LNCaP clone FGC (cell line): ENCODE results near the gene ANO2.

Source experiments
- DNase-seq: peaks from one replicate; pipeline ENCODE4 v3.0.0-alpha.2; 2011; ENCODE audit warnings: low read depth
- H3K4me3 ChIP-seq: 2 replicates; pipeline ENCODE4 v1.5.1; 2011; ENCODE audit warnings: mild to moderate bottlenecking, low read depth, low read length, control low read depth
- TF ChIP-seq, protein P1 (sequence below): IDR thresholded peaks from 2 replicates; pipeline ENCODE4 v1.5.1; 2012; ENCODE audit warnings: mild to moderate bottlenecking; ENCODE audit not compliant: control insufficient read depth, insufficient read depth; ENCODE audit errors: extremely low read depth

ANO2 gene

DNA sequence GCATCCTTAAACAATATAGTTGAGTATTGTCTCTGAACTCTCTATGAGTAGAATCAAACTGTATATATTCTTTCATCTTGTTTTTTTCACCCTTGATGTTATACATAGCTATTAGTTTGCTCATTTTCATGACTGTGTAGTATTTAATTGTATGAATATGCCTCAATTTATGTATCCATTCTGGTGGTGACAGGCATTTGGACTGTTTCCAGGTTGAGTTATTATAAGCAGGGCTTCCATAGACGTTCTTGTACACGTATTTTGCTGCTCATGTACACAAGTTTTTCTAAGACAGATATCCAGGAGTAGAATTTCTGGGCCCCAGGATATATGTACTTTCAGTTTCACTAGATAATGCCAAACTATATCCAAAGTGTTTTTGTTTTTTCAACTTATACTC, 301.8 kb downstream of the ANO2 start:
- TF ChIP-seq, protein P1, sequence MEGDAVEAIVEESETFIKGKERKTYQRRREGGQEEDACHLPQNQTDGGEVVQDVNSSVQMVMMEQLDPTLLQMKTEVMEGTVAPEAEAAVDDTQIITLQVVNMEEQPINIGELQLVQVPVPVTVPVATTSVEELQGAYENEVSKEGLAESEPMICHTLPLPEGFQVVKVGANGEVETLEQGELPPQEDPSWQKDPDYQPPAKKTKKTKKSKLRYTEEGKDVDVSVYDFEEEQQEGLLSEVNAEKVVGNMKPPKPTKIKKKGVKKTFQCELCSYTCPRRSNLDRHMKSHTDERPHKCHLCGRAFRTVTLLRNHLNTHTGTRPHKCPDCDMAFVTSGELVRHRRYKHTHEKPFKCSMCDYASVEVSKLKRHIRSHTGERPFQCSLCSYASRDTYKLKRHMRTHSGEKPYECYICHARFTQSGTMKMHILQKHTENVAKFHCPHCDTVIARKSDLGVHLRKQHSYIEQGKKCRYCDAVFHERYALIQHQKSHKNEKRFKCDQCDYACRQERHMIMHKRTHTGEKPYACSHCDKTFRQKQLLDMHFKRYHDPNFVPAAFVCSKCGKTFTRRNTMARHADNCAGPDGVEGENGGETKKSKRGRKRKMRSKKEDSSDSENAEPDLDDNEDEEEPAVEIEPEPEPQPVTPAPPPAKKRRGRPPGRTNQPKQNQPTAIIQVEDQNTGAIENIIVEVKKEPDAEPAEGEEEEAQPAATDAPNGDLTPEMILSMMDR, result no peak
- no peak for DNase-seq
- no peak overlapping the region for H3K4me3 ChIP-seq

DNA sequence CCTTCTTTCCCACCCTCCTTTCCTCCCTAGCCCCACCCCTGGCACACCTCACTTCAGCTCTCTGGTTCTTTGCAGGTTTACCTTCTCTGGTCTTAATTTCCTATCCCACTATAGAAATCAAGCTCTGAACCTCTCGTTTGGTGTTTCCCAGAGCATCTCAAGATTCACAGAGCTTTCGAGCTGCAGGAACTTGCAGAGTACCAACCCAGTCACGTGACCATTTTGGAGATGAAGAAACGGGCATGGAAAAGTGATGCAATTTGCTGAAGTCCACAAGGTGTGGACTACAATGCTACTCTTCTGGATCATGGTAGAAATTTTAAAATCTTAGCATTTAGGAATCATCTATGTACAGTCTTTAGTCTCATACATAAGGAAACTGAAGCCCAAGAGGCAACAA, 307.4 kb downstream of the ANO2 start:
- DNase-seq, result no peak
- no peak overlapping the region for H3K4me3 ChIP-seq
- TF ChIP-seq, protein P1, result no peak

DNA sequence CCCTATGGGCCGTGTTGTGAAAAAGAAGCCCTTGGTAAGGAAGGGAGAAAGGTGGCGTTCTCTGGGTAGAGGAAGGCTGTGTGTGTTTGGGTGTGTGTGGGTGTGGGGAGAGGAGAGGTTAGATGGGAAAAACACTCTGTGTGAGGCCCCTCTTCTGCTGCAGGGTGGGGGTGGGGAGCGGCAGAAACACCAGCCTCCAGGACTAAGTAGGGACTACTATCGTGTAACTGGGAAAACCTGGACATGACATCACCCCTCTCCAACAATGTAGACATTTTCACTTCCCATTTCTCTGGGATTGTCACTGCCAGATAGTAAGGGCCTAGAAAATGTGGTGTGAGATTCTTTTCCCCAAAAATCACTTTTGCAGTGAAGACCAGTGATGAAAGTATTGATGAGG, 308.2 kb downstream of the ANO2 start:
- DNase-seq, result no peak
- no peak overlapping the region for H3K4me3 ChIP-seq
- TF ChIP-seq, protein P1, result no peak

GRCh38 chr12:5633106-5633505, 312.0 kb downstream of the ANO2 start:
- H3K4me3 ChIP-seq, result no peak overlapping the region
- TF ChIP-seq, protein P1, result no peak
- DNase-seq, result no peak

GRCh38 chr12:5632453-5632852, 312.6 kb downstream of the ANO2 start:
- DNase-seq, result no peak
- H3K4me3 ChIP-seq, result no peak overlapping the region
- TF ChIP-seq, protein P1, result no peak

- TF ChIP-seq, protein P1, result no peak
- H3K4me3 ChIP-seq, result no peak overlapping the region
- DNase-seq, result no peak
Observed at GRCh38 chr12:5631497-5631896, 313.6 kb downstream of the ANO2 start.

- H3K4me3 ChIP-seq, result no peak overlapping the region
- TF ChIP-seq, protein P1, result no peak
- DNase-seq, result no peak
Observed at GRCh38 chr12:5630726-5631125, 314.3 kb downstream of the ANO2 start.
